ENCODE measurements around the gene DNAJC5G. TPM values are rescaled to one million over a fixed set of nuclear protein-coding genes. Genes with fewer than 3 reads are reported as not detected.
"Not testable (repeated sequence)": the region's sequence is repeated elsewhere in the genome, so short reads cannot be mapped to it uniquely, and the experiment has no call there.

Gene DNAJC5G
- total RNA-seq, 2 experiments from 2014 or later: not detected

DNA sequence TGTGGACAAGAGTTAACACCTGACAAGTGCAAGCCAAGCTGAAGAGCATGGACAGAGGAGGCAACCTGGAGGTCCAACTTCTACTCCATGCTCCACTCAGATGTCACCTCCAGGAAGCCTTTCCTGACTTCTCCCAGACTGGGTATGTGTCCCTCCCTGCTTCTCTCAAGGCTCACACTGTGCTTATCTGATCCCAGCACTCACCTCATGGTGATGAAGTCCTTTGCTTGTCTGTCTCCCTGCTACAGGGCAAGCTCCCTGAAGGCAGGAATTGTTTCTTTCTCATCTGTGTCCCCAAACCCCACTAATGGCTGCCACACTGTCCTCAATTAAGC is 9.7 kb upstream of the DNAJC5G start:
- intact Hi-C loops (cut with micrococcal nuclease): no loop called here
- Mint-ChIP-seq H3K36me3 (ENCODE audit: low read depth) (no peaks in the 10 kb centered on the region), H3K4me3 (peak overlapping the region; percentile 28), H3K4me1 (ENCODE audit: low read depth) (peaks cover 24% of the 10 kb centered on the region), H3K27ac (no peak overlapping the region), H3K9me3 (no peaks in the 10 kb centered on the region), H3K27me3 (peaks cover 35% of the 10 kb centered on the region)
- DNase-seq: no peak
- no peak for TF ChIP-seq CTCF (IDR thresholded peaks at IDR 0.05)
- ATAC-seq: no peak
- ChIA-PET CTCF (interaction anchor here (0.7 to 5.5 kb wide), 13 partner anchors 8 to 418 kb away, joined by 3 to 76 read pairs (median 5); partner anchors contain the start of genes ABHD1 and TRIM54), POLR2A (interaction anchor here (0.8 to 1.6 kb wide), 5 partner anchors 14 to 104 kb away, joined by 3 to 7 read pairs (median 3); partner anchors contain the start of genes EIF2B4 and SNX17)

- H3K36me3 Mint-ChIP-seq (ENCODE audit: low read depth); POLR2A ChIA-PET; H3K4me3 Mint-ChIP-seq; intact Hi-C loops (cut with micrococcal nuclease); H3K9me3 Mint-ChIP-seq; ATAC-seq; H3K27ac Mint-ChIP-seq; DNase-seq: not testable (repeated sequence)
- peaks cover 17% of the 10 kb centered on the region for H3K27me3 Mint-ChIP-seq
- CTCF ChIA-PET: interaction anchor here (5.5 kb wide), 1 partner anchor 12 kb away, joined by 76 read pairs; the partner anchor contains the start of gene TRIM54
- peaks cover 18% of the 10 kb centered on the region for H3K4me1 Mint-ChIP-seq (ENCODE audit: low read depth)
Measured at GRCh38 chr2:27268296-27268695, 6.9 kb upstream of the DNAJC5G start.

- ChIA-PET CTCF (interaction anchor here (1.6 to 4.4 kb wide), 2 partner anchors 10 to 33 kb away, joined by 7 to 30 read pairs; no protein-coding TSS in a partner anchor), POLR2A (interaction anchor here (1.4 kb wide), 1 partner anchor 22 kb away, joined by 3 read pairs; no protein-coding TSS in a partner anchor)
- Mint-ChIP-seq H3K27me3 (peaks cover 4% of the 10 kb centered on the region), H3K9me3 (no peaks in the 10 kb centered on the region), H3K27ac (no peak overlapping the region), H3K4me1 (ENCODE audit: low read depth) (peaks cover 5% of the 10 kb centered on the region), H3K4me3 (no peak overlapping the region), H3K36me3 (ENCODE audit: low read depth) (no peaks in the 10 kb centered on the region)
- DNase-seq: no peak
- TF ChIP-seq CTCF (IDR thresholded peaks at IDR 0.05): no peak
- intact Hi-C loops (cut with micrococcal nuclease): no loop called here
- no peak for ATAC-seq
Measured at GRCh38 chr2:27270131-27270530, 5.1 kb upstream of the DNAJC5G start.

- TF ChIP-seq CTCF (IDR thresholded peaks at IDR 0.05): no peak
- CTCF ChIA-PET: interaction anchor here (0.6 to 4.4 kb wide), 4 partner anchors 10 to 32 kb away, joined by 3 to 30 read pairs (median 6); no protein-coding TSS in a partner anchor
- no peaks in the 10 kb centered on the region for H3K36me3 Mint-ChIP-seq (ENCODE audit: low read depth)
- intact Hi-C loops (cut with micrococcal nuclease): no loop called here
- peaks cover 4% of the 10 kb centered on the region for H3K27me3 Mint-ChIP-seq
- POLR2A ChIA-PET: interaction anchor here (1.4 kb wide), 1 partner anchor 23 kb away, joined by 3 read pairs; no protein-coding TSS in a partner anchor
- DNase-seq: peak; percentile 13
- peak; percentile 49 for ATAC-seq
- no peaks in the 10 kb centered on the region for H3K4me1 Mint-ChIP-seq (ENCODE audit: low read depth)
- H3K9me3 Mint-ChIP-seq: no peaks in the 10 kb centered on the region
- H3K27ac Mint-ChIP-seq: no peak overlapping the region
- no peak overlapping the region for H3K4me3 Mint-ChIP-seq
Measured at GRCh38 chr2:27270670-27271069, 4.6 kb upstream of the DNAJC5G start.

- CTCF ChIA-PET: interaction anchor here (0.6 to 4.4 kb wide), 6 partner anchors 8 to 31 kb away, joined by 3 to 30 read pairs (median 8); no protein-coding TSS in a partner anchor
- DNase-seq (no peak), ATAC-seq (no peak)
- intact Hi-C loops (cut with micrococcal nuclease): no loop called here
- no peaks in the 10 kb centered on the region for H3K36me3 Mint-ChIP-seq (ENCODE audit: low read depth)
- H3K9me3 Mint-ChIP-seq: no peaks in the 10 kb centered on the region
- H3K27me3 Mint-ChIP-seq: peaks cover 4% of the 10 kb centered on the region
- POLR2A ChIA-PET: interaction anchor here (1.4 kb wide), 1 partner anchor 24 kb away, joined by 3 read pairs; no protein-coding TSS in a partner anchor
- H3K27ac Mint-ChIP-seq: no peak overlapping the region
- TF ChIP-seq CTCF (IDR thresholded peaks at IDR 0.05): no peak
- H3K4me3 Mint-ChIP-seq: no peak overlapping the region
- no peaks in the 10 kb centered on the region for H3K4me1 Mint-ChIP-seq (ENCODE audit: low read depth)
Measured at GRCh38 chr2:27271631-27272340, 3.4 kb upstream of the DNAJC5G start.

GRCh38 chr2:27272537-27273522 is 2.4 kb upstream of the DNAJC5G start:
- ATAC-seq; H3K27me3 Mint-ChIP-seq; DNase-seq; H3K27ac Mint-ChIP-seq; H3K4me3 Mint-ChIP-seq; H3K36me3 Mint-ChIP-seq (ENCODE audit: low read depth); intact Hi-C loops (cut with micrococcal nuclease); H3K4me1 Mint-ChIP-seq (ENCODE audit: low read depth); H3K9me3 Mint-ChIP-seq: not testable (repeated sequence)
- ChIA-PET POLR2A (interaction anchor here (1.6 kb wide), 1 partner anchor 24 kb away, joined by 3 read pairs; no protein-coding TSS in a partner anchor), CTCF (interaction anchor here (1.0 to 4.4 kb wide), 5 partner anchors 7 to 30 kb away, joined by 3 to 30 read pairs (median 11); no protein-coding TSS in a partner anchor)
